Neural progenitor cell (in vitro differentiated cells): Measurements from ENCODE around the gene ARMH1. TPM values are rescaled to one million over a fixed set of nuclear protein-coding genes. Genes with fewer than 3 reads are reported as not detected.
A peak's percentile ranks its signal among the peaks of the same experiment; 100 is the strongest.

Experiments
- DNase-seq: peaks from one replicate; pipeline ENCODE4 v3.0.0-alpha.2; 2016; ENCODE audit warnings: low spot score
- H2AFZ ChIP-seq: fragments of 200-600 bp; sonication (generic); replicated peaks from 2 replicates; pipeline ENCODE4 v1.6.1; 2016; ENCODE audit warnings: antibody characterized with exemption
- H3F3A ChIP-seq: fragments of 200-600 bp; sonication (generic); 2 replicates; pipeline ENCODE4 v1.6.1; 2016; ENCODE audit warnings: antibody characterized with exemption, low read depth
- H3K27ac ChIP-seq: fragments of 200-600 bp; sonication (generic); 2 replicates; pipeline ENCODE4 v1.5.1; 2016; ENCODE audit warnings: mild to moderate bottlenecking
- H3K27me3 ChIP-seq: fragments of 200-600 bp; sonication (generic); 2 replicates; pipeline ENCODE4 v1.6.1; 2016; ENCODE audit warnings: mild to moderate bottlenecking, moderate library complexity
- H3K36me3 ChIP-seq: fragments of 200-600 bp; sonication (generic); 2 replicates; pipeline ENCODE4 v1.5.1; 2016
- H3K4me1 ChIP-seq: fragments of 200-600 bp; sonication (generic); 2 replicates; pipeline ENCODE4 v1.6.1; 2016; ENCODE audit warnings: mixed run types
- H3K4me2 ChIP-seq: fragments of 200-600 bp; sonication (generic); 2 replicates; pipeline ENCODE4 v1.6.1; 2016
- H3K4me3 ChIP-seq: fragments of 200-600 bp; sonication (generic); 2 replicates; pipeline ENCODE4 v1.5.1; 2016
- H3K79me2 ChIP-seq: fragments of 200-600 bp; sonication (generic); 2 replicates; pipeline ENCODE4 v1.6.1; 2016; ENCODE audit warnings: low read depth
- H3K9ac ChIP-seq: fragments of 200-600 bp; sonication (generic); 2 replicates; pipeline ENCODE4 v1.6.1; 2016
- H3K9me3 ChIP-seq: fragments of 200-600 bp; sonication (generic); 2 replicates; pipeline ENCODE4 v1.5.1; 2016; ENCODE audit warnings: low read depth
- H4K20me1 ChIP-seq: fragments of 200-600 bp; sonication (generic); 2 replicates; pipeline ENCODE4 v1.6.1; 2016; ENCODE audit warnings: low read depth
- H3K27ac Mint-ChIP-seq: 3 replicates; pipeline ENCODE4 v1.8.0; 2021; ENCODE audit warnings: mixed read lengths
- H3K27me3 Mint-ChIP-seq: 2 replicates; pipeline ENCODE4 v1.8.0; 2022; ENCODE audit warnings: low read depth, mild to moderate bottlenecking, inconsistent platforms, moderate library complexity, mixed read lengths; ENCODE audit not compliant: insufficient read depth
- H3K36me3 Mint-ChIP-seq: 3 replicates; pipeline ENCODE4 v1.8.0; 2021; ENCODE audit warnings: mixed read lengths
- H3K4me1 Mint-ChIP-seq: 3 replicates; pipeline ENCODE4 v1.8.0; 2021; ENCODE audit warnings: mixed read lengths
- H3K4me3 Mint-ChIP-seq: 3 replicates; pipeline ENCODE4 v1.8.0; 2021; ENCODE audit warnings: mild to moderate bottlenecking, moderate library complexity, mixed read lengths
- H3K9me3 Mint-ChIP-seq: 3 replicates; pipeline ENCODE4 v1.8.0; 2020; ENCODE audit warnings: mixed read lengths
- EZH2 ChIP-seq: fragments of 200-600 bp; sonication (generic); IDR thresholded peaks from 2 replicates; pipeline ENCODE4 v1.6.1; 2017; ENCODE audit warnings: antibody characterized with exemption, mild to moderate bottlenecking, moderate library complexity
- EZH2phosphoT487 ChIP-seq: fragments of 200-600 bp; sonication (generic); IDR thresholded peaks from 2 replicates; pipeline ENCODE4 v1.6.1; 2017; ENCODE audit warnings: antibody characterized with exemption
- total RNA-seq: library from RNA; depleted of rRNA; stranded (reverse); fragments of >200 nt; gene quantifications from 2 replicates; pipeline ENCODE4 v1.2.3, GENCODE V29; 2015; ENCODE audit warnings: low replicate concordance
- TF ChIP-seq, protein P1 (sequence below): fragments of 200-600 bp; sonication (generic); IDR thresholded peaks from 2 replicates; pipeline ENCODE4 v1.5.1; 2017; ENCODE audit warnings: antibody characterized with exemption, mild to moderate bottlenecking

Gene ARMH1
- total RNA-seq, 1 donor from 2014 or later: 3.6 TPM

DNA sequence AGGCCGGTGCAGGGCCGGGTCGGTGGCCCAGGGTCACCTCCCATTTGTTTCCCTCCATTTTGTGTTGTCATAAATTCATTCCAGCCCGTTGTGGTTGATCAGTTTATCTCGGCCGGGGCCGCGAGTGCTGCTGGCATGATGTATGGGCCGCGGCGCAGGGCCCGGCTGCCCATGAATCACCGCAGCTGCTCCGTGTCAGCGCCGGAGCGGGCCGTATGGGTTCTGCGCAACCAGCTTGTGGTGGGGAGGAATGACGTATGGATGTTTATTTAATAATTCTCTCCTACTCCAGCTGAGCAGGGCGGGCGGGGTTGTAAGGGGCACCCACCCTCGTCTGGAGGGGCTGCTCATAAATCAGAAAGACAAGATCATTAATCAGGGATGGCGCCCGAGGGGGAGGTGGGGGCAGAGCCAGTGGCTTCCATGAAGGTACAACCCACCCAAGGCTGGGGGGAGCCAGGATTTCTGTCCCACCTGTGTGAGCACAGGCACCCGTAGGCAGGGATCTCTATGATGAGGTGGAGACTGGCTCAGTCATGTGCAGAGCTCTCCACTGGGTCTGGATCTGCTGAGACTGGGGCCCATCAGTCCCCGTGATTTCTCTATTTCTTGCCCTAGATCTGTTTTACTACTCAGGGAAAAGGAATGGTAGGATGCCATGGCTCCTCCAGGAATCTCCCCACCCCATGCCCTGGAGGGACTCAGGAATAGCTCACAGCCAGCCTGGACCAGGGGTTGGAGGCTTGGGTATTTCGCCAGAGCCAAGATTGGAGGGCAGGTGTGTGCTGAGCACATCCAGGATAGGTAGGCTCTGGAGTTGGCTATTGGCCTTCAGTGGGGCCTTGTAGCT, 28.0 kb upstream of the ARMH1 start:
- peaks cover 19% of the 10 kb centered on the region for H3K4me1 ChIP-seq
- no peak overlapping the region for H3K4me2 ChIP-seq
- no peak overlapping the region for H3K9ac ChIP-seq

DNA sequence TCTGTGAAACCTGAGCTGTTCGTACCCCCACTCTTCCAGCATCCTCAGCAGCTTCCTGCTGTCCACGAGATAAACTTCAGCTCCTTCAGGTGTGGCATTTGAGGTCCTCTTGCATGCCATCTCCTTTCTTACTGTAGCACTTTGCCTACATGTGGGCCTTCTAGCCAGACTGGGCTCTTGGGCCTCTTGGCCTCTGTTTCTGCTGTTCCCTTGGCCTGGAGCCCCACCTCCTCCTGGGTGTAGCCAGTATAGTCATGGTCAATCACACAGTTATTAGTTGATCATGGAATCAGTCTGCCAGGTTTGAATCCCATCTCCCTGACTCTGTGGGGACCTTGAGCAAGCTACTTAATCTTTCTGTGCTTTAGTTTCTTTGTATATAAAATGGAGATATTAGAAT, 26.6 kb upstream of the ARMH1 start:
- Mint-ChIP-seq H3K27me3 (peaks cover 10% of the 10 kb centered on the region), H3K4me3 (no peak overlapping the region), H3K36me3 (peaks cover 32% of the 10 kb centered on the region), H3K27ac (no peak overlapping the region), H3K4me1 (peaks cover 37% of the 10 kb centered on the region), H3K9me3 (no peaks in the 10 kb centered on the region)
- Histone ChIP-seq H3K79me2 (no peaks in the 10 kb centered on the region), H3K9me3 (no peaks in the 10 kb centered on the region), H3F3A (peaks cover 35% of the 10 kb centered on the region), H3K4me2 (no peak overlapping the region), H4K20me1 (peaks cover 81% of the 10 kb centered on the region), H2AFZ (no peak overlapping the region), H3K4me3 (no peak overlapping the region), H3K36me3 (no peaks in the 10 kb centered on the region), H3K27me3 (no peaks in the 10 kb centered on the region), H3K27ac (no peak overlapping the region), H3K9ac (no peak overlapping the region), H3K4me1 (peaks cover 19% of the 10 kb centered on the region)
- TF ChIP-seq EZH2: no peak
- no peak for DNase-seq

More for the DNA sequence above, 28.0 kb upstream of the ARMH1 start:
- Histone ChIP-seq H2AFZ (no peak overlapping the region), H3K27me3 (no peaks in the 10 kb centered on the region), H3F3A (peaks cover 25% of the 10 kb centered on the region), H3K79me2 (peaks cover 5% of the 10 kb centered on the region), H3K9me3 (no peaks in the 10 kb centered on the region), H4K20me1 (peaks cover 77% of the 10 kb centered on the region), H3K36me3 (no peaks in the 10 kb centered on the region), H3K27ac (no peak overlapping the region), H3K4me3 (no peak overlapping the region)
- DNase-seq: no peak
- Mint-ChIP-seq H3K4me1 (peaks cover 34% of the 10 kb centered on the region), H3K27me3 (peaks cover 8% of the 10 kb centered on the region), H3K36me3 (peaks cover 38% of the 10 kb centered on the region), H3K9me3 (no peaks in the 10 kb centered on the region), H3K27ac (no peak overlapping the region), H3K4me3 (no peak overlapping the region)
- TF ChIP-seq, protein P1, sequence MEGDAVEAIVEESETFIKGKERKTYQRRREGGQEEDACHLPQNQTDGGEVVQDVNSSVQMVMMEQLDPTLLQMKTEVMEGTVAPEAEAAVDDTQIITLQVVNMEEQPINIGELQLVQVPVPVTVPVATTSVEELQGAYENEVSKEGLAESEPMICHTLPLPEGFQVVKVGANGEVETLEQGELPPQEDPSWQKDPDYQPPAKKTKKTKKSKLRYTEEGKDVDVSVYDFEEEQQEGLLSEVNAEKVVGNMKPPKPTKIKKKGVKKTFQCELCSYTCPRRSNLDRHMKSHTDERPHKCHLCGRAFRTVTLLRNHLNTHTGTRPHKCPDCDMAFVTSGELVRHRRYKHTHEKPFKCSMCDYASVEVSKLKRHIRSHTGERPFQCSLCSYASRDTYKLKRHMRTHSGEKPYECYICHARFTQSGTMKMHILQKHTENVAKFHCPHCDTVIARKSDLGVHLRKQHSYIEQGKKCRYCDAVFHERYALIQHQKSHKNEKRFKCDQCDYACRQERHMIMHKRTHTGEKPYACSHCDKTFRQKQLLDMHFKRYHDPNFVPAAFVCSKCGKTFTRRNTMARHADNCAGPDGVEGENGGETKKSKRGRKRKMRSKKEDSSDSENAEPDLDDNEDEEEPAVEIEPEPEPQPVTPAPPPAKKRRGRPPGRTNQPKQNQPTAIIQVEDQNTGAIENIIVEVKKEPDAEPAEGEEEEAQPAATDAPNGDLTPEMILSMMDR: no peak
- no peak for TF ChIP-seq EZH2
- TF ChIP-seq EZH2phosphoT487: no peak

DNA sequence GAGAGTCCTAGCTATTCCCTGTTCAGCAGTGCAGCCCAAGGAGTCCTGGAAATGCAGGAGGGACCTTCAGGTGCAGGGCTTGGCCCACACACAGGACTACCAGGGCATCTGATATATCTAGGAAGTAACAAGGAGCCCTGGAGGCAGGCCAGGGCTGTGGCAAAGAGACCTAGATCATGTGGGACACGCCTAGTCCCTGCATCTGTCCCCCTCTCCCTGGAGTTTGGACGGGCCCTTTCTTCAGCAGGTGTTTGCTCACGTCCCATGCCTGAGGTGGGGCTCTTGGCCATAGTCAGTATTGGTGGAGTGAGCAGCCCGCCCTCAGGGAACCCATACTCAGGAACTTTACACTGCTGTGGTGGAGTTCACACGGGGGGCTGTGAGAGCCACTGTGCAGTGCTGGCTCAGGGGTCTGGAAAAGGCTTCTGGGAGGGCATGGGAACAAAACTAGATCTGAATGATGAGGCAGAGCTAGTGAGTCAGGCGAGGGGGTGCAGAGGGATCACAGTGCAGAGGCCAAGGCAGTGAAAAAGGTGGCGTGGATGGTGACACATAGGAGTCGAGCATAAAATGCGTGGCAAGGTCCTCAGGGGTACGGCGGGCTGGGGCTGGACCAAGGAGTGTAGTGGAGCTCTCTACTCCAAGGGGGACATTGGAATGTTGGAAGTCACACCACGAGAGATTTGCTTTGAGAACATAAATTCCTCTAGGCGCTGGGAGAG, 25.8 kb upstream of the ARMH1 start:
- Histone ChIP-seq H3K27me3 (no peaks in the 10 kb centered on the region), H3K27ac (no peak overlapping the region), H2AFZ (no peak overlapping the region), H4K20me1 (peaks cover 73% of the 10 kb centered on the region), H3K9me3 (no peaks in the 10 kb centered on the region), H3K36me3 (no peaks in the 10 kb centered on the region), H3K4me3 (no peak overlapping the region), H3F3A (peaks cover 35% of the 10 kb centered on the region), H3K9ac (no peak overlapping the region), H3K4me1 (peaks cover 19% of the 10 kb centered on the region), H3K79me2 (no peaks in the 10 kb centered on the region), H3K4me2 (no peak overlapping the region)
- H3K9me3 Mint-ChIP-seq: no peaks in the 10 kb centered on the region
- no peak for DNase-seq
- H3K4me3 Mint-ChIP-seq: peak overlapping the region; percentile 44
- H3K27me3 Mint-ChIP-seq: peaks cover 14% of the 10 kb centered on the region
- peaks cover 36% of the 10 kb centered on the region for H3K4me1 Mint-ChIP-seq
- TF ChIP-seq EZH2phosphoT487 (no peak), EZH2 (no peak)
- TF ChIP-seq, protein P1: no peak
- peaks cover 27% of the 10 kb centered on the region for H3K36me3 Mint-ChIP-seq
- peak overlapping the region; percentile 62 for H3K27ac Mint-ChIP-seq
